ENCODE results near the gene CDK14.
A peak's percentile ranks its signal among the peaks of the same experiment; 100 is the strongest.

The CDK14 gene

GRCh38 chr7:91082852-91083495 is 486.9 kb downstream of the CDK14 start:
- H3K4me1 Mint-ChIP-seq (ENCODE audit: low read depth) = no peaks in the 10 kb centered on the region
- no peaks in the 10 kb centered on the region for H3K36me3 Mint-ChIP-seq (ENCODE audit: low read depth)
- no peak overlapping the region for H3K27ac Mint-ChIP-seq
- H3K9me3 Mint-ChIP-seq = no peaks in the 10 kb centered on the region
- intact Hi-C loops (cut with micrococcal nuclease) = loop anchor here (10.0 kb wide), 2 partner anchors 202 to 792 kb away; no protein-coding TSS in a partner anchor
- H3K27me3 Mint-ChIP-seq = no peaks in the 10 kb centered on the region
- H3K4me3 Mint-ChIP-seq = no peak overlapping the region

DNA sequence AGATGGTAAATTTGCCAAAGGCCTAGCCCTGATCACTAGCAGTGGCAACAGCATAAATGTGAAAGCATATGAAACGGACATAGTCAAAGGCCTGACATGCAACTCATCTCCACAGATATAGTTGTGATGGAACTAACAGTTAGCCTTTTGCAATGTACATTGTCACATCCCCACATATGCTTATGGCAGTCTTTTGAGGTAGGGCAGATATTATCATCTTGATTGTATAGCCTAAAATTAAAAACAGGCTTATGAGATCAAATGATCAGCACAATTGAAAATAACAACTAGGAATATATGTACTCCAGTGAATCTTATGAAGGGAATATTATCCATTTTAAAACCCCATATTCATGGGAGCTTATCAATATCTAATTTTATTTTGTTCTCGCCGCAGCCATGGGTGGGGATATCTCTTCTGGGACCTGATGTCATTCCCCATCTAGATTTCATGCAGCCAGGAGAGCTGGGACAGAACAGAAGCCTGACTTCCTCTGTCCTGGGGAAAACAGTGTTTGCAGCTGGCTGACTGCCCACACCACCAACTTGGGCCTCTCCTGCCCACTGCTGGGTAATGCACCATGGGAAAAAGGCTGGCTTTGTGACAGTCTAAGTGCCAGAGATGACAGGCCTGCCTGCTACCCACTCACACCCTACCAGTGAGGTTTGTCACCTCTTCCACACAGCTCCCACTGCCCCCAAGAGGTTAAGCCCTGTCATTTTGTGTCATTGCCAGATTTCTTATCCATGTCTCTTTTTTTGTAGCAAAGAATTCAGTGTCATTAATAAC is 487.9 kb downstream of the CDK14 start:
- Mint-ChIP-seq H3K27me3 (no peaks in the 10 kb centered on the region), H3K27ac (no peak overlapping the region), H3K4me3 (no peak overlapping the region), H3K36me3 (ENCODE audit: low read depth) (no peaks in the 10 kb centered on the region), H3K4me1 (ENCODE audit: low read depth) (no peaks in the 10 kb centered on the region), H3K9me3 (no peaks in the 10 kb centered on the region)
- intact Hi-C loops (cut with micrococcal nuclease) = loop anchor here (10.0 kb wide), 2 partner anchors 201 to 791 kb away; no protein-coding TSS in a partner anchor

- no peak overlapping the region for H3K4me3 Mint-ChIP-seq
- no peaks in the 10 kb centered on the region for H3K9me3 Mint-ChIP-seq
- H3K27ac Mint-ChIP-seq = no peak overlapping the region
- intact Hi-C loops (cut with micrococcal nuclease) = loop anchor here (10.0 kb wide), 2 partner anchors 200 to 790 kb away; no protein-coding TSS in a partner anchor
- no peaks in the 10 kb centered on the region for H3K36me3 Mint-ChIP-seq (ENCODE audit: low read depth)
- no peaks in the 10 kb centered on the region for H3K27me3 Mint-ChIP-seq
- no peaks in the 10 kb centered on the region for H3K4me1 Mint-ChIP-seq (ENCODE audit: low read depth)
These were observed 489.1 kb downstream of the CDK14 start for GRCh38 chr7:91085175-91085574.

DNA sequence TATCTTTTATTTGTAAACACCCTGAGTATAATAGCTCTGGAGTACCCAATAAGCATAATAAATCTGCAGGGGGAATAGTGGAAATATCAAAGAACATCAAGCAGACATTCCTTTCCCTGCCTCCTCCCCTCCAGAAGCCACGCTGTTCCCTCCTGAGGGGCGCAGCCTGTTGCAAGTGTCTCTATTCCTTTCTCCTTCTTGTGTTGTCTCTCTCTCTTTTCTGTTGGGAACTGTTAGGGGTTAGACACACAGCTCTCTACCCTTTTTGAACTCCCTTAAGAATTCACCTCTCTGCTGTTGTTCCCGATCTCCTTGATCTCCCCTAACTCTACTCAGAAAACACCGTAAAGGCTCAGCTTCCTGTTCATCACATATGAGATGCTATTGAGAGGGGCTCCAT is 490.1 kb downstream of the CDK14 start:
- Mint-ChIP-seq H3K4me1 (ENCODE audit: low read depth) (no peaks in the 10 kb centered on the region), H3K4me3 (no peak overlapping the region), H3K36me3 (ENCODE audit: low read depth) (no peaks in the 10 kb centered on the region), H3K9me3 (no peaks in the 10 kb centered on the region), H3K27ac (no peak overlapping the region), H3K27me3 (no peaks in the 10 kb centered on the region)
- intact Hi-C loops (cut with micrococcal nuclease) = loop anchor here (10.0 kb wide), 2 partner anchors 199 to 789 kb away; no protein-coding TSS in a partner anchor

- H3K9me3 Mint-ChIP-seq = no peaks in the 10 kb centered on the region
- intact Hi-C loops (cut with micrococcal nuclease) = loop anchor here (10.0 kb wide), 2 partner anchors 197 to 787 kb away; no protein-coding TSS in a partner anchor
- no peaks in the 10 kb centered on the region for H3K36me3 Mint-ChIP-seq (ENCODE audit: low read depth)
- no peak overlapping the region for H3K27ac Mint-ChIP-seq
- H3K27me3 Mint-ChIP-seq = no peaks in the 10 kb centered on the region
- no peak overlapping the region for H3K4me3 Mint-ChIP-seq
- no peaks in the 10 kb centered on the region for H3K4me1 Mint-ChIP-seq (ENCODE audit: low read depth)
These were observed 492.0 kb downstream of the CDK14 start for GRCh38 chr7:91088156-91088555.

- Mint-ChIP-seq H3K27me3 (no peaks in the 10 kb centered on the region), H3K27ac (no peak overlapping the region), H3K36me3 (ENCODE audit: low read depth) (no peaks in the 10 kb centered on the region), H3K4me3 (no peak overlapping the region), H3K4me1 (ENCODE audit: low read depth) (no peaks in the 10 kb centered on the region), H3K9me3 (no peaks in the 10 kb centered on the region)
- intact Hi-C loops (cut with micrococcal nuclease) = loop anchor here (1.0 to 10.0 kb wide), 3 partner anchors 196 to 786 kb away; no protein-coding TSS in a partner anchor
These were observed 492.6 kb downstream of the CDK14 start for GRCh38 chr7:91088691-91089090.

DNA sequence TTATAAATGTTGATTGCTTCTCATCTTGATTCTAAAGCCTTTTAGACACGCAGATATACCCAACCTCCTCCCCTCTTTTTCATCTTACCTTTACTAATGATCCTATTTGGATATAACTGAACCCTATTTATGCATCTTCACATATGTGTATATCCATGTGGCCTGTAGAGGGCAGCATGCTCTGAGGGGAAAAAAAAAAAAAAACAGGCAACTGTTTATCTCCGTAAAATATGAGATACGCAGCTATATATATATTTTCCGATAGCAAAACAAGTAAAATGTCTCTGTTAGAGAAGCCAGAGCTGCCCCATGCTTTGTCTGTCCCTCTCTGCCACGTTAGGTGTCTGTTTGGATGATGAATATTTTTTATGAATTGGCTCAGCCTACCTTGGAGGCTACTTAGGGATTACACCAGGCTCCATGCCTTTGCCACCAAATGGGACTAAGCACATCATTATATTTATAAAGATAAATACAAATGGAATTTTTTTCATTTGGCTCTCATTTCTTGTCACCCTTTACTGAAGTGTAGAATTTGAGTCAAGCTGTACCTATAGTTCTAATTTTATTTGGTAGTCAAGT is 493.4 kb downstream of the CDK14 start:
- intact Hi-C loops (cut with micrococcal nuclease) = loop anchor here (1.0 to 10.0 kb wide), 3 partner anchors 195 to 785 kb away; no protein-coding TSS in a partner anchor
- H3K9me3 Mint-ChIP-seq = no peaks in the 10 kb centered on the region
- no peaks in the 10 kb centered on the region for H3K36me3 Mint-ChIP-seq (ENCODE audit: low read depth)
- H3K27me3 Mint-ChIP-seq = no peaks in the 10 kb centered on the region
- no peak overlapping the region for H3K27ac Mint-ChIP-seq
- H3K4me1 Mint-ChIP-seq (ENCODE audit: low read depth) = no peaks in the 10 kb centered on the region
- H3K4me3 Mint-ChIP-seq = peak overlapping the region; percentile 26

DNA sequence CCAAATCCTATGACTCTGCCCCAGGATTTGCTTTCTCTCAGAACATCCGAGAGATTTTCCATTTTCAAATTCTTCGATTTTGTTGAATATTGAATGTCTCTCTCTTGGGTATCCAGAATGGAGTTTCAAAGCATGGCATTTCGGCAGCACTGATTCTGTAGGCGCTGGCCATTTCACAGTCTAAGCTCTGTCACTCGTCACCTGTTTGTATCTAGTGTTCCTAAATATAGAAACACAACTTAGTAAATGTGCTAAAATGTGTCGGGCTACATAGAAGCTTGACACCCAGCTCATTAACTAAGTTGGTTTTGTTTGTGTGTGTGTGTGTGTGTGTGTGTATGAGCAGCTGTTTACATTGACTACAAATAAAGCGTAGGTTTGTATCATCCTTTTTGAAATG is 494.6 kb downstream of the CDK14 start:
- H3K27ac Mint-ChIP-seq = no peak overlapping the region
- no peaks in the 10 kb centered on the region for H3K36me3 Mint-ChIP-seq (ENCODE audit: low read depth)
- no peaks in the 10 kb centered on the region for H3K27me3 Mint-ChIP-seq
- H3K4me1 Mint-ChIP-seq (ENCODE audit: low read depth) = no peaks in the 10 kb centered on the region
- no peaks in the 10 kb centered on the region for H3K9me3 Mint-ChIP-seq
- no peak overlapping the region for H3K4me3 Mint-ChIP-seq
- intact Hi-C loops (cut with micrococcal nuclease) = loop anchor here (5.0 kb wide), 1 partner anchor 692 kb away; no protein-coding TSS in a partner anchor

DNA sequence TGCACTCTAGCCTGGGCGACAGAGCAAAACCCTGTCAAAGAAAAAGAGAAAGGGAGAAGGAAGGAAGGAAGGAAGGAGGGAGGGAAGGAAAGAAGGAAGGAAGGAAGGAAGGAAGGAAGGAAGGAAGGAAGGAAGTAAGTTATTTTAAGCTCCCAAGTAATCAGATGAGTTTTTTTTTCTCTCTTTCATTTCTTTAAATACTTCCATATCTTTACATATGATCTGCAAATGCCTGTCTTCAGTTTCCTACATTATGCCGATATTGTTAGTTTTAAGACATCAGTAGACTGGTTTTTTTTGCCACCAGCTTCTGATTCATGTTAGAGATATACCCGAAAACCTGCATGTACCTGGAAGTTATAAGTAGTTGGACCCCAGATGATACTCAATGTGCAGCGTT is 495.5 kb downstream of the CDK14 start:
- intact Hi-C loops (cut with micrococcal nuclease) = loop anchor here (5.0 kb wide), 1 partner anchor 691 kb away; no protein-coding TSS in a partner anchor
- no peaks in the 10 kb centered on the region for H3K9me3 Mint-ChIP-seq
- no peaks in the 10 kb centered on the region for H3K36me3 Mint-ChIP-seq (ENCODE audit: low read depth)
- no peak overlapping the region for H3K27ac Mint-ChIP-seq
- no peaks in the 10 kb centered on the region for H3K27me3 Mint-ChIP-seq
- no peaks in the 10 kb centered on the region for H3K4me1 Mint-ChIP-seq (ENCODE audit: low read depth)
- H3K4me3 Mint-ChIP-seq = no peak overlapping the region

GRCh38 chr7:91093181-91093580 is 497.1 kb downstream of the CDK14 start:
- no peaks in the 10 kb centered on the region for H3K27me3 Mint-ChIP-seq
- H3K27ac Mint-ChIP-seq = no peak overlapping the region
- intact Hi-C loops (cut with micrococcal nuclease) = loop anchor here (5.0 kb wide), 1 partner anchor 689 kb away; no protein-coding TSS in a partner anchor
- H3K4me3 Mint-ChIP-seq = no peak overlapping the region
- no peaks in the 10 kb centered on the region for H3K9me3 Mint-ChIP-seq
- H3K4me1 Mint-ChIP-seq (ENCODE audit: low read depth) = no peaks in the 10 kb centered on the region
- no peaks in the 10 kb centered on the region for H3K36me3 Mint-ChIP-seq (ENCODE audit: low read depth)

DNA sequence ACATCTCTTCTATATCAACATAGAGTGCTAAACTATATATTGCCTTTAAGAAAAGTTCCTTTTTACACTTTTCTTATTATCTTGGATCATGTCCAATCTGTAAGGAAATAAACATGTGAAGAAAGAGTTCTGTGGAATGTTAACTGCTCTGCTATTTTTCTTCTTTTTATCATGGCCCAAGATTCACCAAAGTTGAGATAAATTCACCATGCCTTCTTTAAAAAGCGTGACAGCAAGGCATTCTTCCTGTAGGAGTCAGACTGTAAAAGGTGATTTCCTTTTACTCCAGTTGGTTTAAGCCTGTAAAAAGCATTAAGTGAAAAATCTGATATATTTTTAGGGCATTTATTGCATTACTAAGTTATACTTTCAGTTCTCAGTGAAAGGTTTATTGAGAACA is 502.4 kb downstream of the CDK14 start:
- intact Hi-C loops (cut with micrococcal nuclease) = no loop called here
- no peak overlapping the region for H3K4me3 Mint-ChIP-seq

GRCh38 chr7:91103363-91103762 is 507.2 kb downstream of the CDK14 start:
- no peak overlapping the region for H3K4me3 Mint-ChIP-seq
- intact Hi-C loops (cut with micrococcal nuclease) = no loop called here
- no peak overlapping the region for H3K27ac Mint-ChIP-seq
- H3K9me3 Mint-ChIP-seq = no peaks in the 10 kb centered on the region
- H3K36me3 Mint-ChIP-seq (ENCODE audit: low read depth) = no peaks in the 10 kb centered on the region
- H3K27me3 Mint-ChIP-seq = no peaks in the 10 kb centered on the region
- H3K4me1 Mint-ChIP-seq (ENCODE audit: low read depth) = no peaks in the 10 kb centered on the region

More for the DNA sequence above, 502.4 kb downstream of the CDK14 start:
- H3K4me1 Mint-ChIP-seq (ENCODE audit: low read depth) = no peaks in the 10 kb centered on the region
- H3K27ac Mint-ChIP-seq = no peak overlapping the region
- H3K9me3 Mint-ChIP-seq = no peaks in the 10 kb centered on the region
- H3K36me3 Mint-ChIP-seq (ENCODE audit: low read depth) = no peaks in the 10 kb centered on the region
- no peaks in the 10 kb centered on the region for H3K27me3 Mint-ChIP-seq

DNA sequence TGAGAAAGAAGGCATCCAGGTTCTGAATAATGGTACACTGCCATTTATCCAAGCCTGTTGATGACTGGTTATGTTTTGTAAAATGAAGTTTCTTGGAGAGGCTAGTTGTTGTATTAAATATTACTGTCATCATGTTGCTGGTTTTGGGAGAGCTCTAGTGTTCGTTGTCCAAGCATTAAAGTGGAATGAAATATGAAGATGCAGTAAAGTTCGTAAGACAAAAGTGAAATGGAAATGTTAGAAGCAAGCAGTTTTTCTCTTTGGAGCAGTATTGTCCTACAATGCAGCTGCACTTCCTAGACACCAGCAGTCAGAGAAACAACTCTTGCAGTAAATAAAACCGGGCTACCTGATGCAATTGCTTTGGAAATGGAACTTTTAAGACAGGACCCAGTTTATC is 511.3 kb downstream of the CDK14 start:
- H3K27me3 Mint-ChIP-seq = no peaks in the 10 kb centered on the region
- H3K36me3 Mint-ChIP-seq (ENCODE audit: low read depth) = peaks cover 2% of the 10 kb centered on the region
- no peaks in the 10 kb centered on the region for H3K4me1 Mint-ChIP-seq (ENCODE audit: low read depth)

DNA sequence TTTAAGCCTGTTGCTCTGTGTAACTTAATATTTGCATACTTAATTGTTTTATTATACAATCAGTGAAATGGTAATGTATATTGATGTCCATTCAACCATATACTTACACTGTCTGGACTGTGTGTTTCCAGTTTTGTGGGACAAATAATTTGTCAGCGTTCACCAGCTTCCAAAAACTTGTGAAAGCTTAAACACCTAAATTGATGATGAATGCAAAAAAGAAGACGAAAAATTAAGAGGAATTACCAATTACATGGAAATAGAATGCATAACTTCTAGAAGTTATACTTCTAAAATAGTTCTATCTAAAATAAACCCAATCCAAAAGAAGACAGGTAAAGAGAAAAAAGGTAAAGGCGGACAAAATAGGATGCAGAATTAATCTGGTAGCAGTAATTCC is 513.1 kb downstream of the CDK14 start:
- no peaks in the 10 kb centered on the region for H3K27me3 Mint-ChIP-seq
- no peak overlapping the region for H3K27ac Mint-ChIP-seq
- intact Hi-C loops (cut with micrococcal nuclease) = no loop called here
- H3K4me1 Mint-ChIP-seq (ENCODE audit: low read depth) = no peaks in the 10 kb centered on the region
- no peaks in the 10 kb centered on the region for H3K9me3 Mint-ChIP-seq
- H3K4me3 Mint-ChIP-seq = no peak overlapping the region
- peaks cover 6% of the 10 kb centered on the region for H3K36me3 Mint-ChIP-seq (ENCODE audit: low read depth)

More for the DNA sequence above, 511.3 kb downstream of the CDK14 start:
- no peak overlapping the region for H3K27ac Mint-ChIP-seq
- intact Hi-C loops (cut with micrococcal nuclease) = no loop called here
- H3K9me3 Mint-ChIP-seq = no peaks in the 10 kb centered on the region
- no peak overlapping the region for H3K4me3 Mint-ChIP-seq

Data from dendritic cell treated with granulocyte-macrophage colony-stimulating factor and Interleukin-4, amounts not matched to agents 40 ng/mL and 50 ng/mL, for 4 days (primary cell).